ENCODE data around the gene DGAT2.

DGAT2 gene

GRCh38 chr11:75781296-75781695 lies 12.7 kb downstream of the DGAT2 start:
- no peak for DNase-seq

- DNase-seq = no peak
These were observed 13.3 kb downstream of the DGAT2 start for GRCh38 chr11:75781831-75782230.

- DNase-seq = no peak
These were observed 14.1 kb downstream of the DGAT2 start for GRCh38 chr11:75782540-75783263.

GRCh38 chr11:75783416-75784084 lies 15.0 kb downstream of the DGAT2 start:
- no peak for DNase-seq

- DNase-seq = no peak
These were observed 15.5 kb downstream of the DGAT2 start for GRCh38 chr11:75784085-75784478.

- no peak for DNase-seq
These were observed 15.9 kb downstream of the DGAT2 start for GRCh38 chr11:75784506-75784905.

GRCh38 chr11:75785187-75785586 lies 16.6 kb downstream of the DGAT2 start:
- no peak for DNase-seq

- no peak for DNase-seq
These were observed 17.6 kb downstream of the DGAT2 start for GRCh38 chr11:75786101-75786736.

- DNase-seq = no peak
These were observed 20.9 kb downstream of the DGAT2 start for GRCh38 chr11:75789521-75789920.

- DNase-seq = no peak
These were observed 22.4 kb downstream of the DGAT2 start for GRCh38 chr11:75790986-75791385.

GRCh38 chr11:75792127-75792731 lies 23.7 kb downstream of the DGAT2 start:
- no peak for DNase-seq

- no peak for DNase-seq
These were observed 24.6 kb downstream of the DGAT2 start for GRCh38 chr11:75792997-75793800.

- no peak for DNase-seq
These were observed 25.4 kb downstream of the DGAT2 start for GRCh38 chr11:75793966-75794365.

- no peak for DNase-seq
These were observed 26.9 kb downstream of the DGAT2 start for GRCh38 chr11:75795276-75796090.

GRCh38 chr11:75796091-75796435 lies 27.5 kb downstream of the DGAT2 start:
- no peak for DNase-seq

- no peak for DNase-seq
These were observed 28.5 kb downstream of the DGAT2 start for GRCh38 chr11:75797116-75797515.

- DNase-seq = no peak
These were observed 29.2 kb downstream of the DGAT2 start for GRCh38 chr11:75797792-75798191.

- DNase-seq = no peak
These were observed 31.6 kb downstream of the DGAT2 start for GRCh38 chr11:75800136-75800675.

- DNase-seq = no peak
These were observed 32.3 kb downstream of the DGAT2 start for GRCh38 chr11:75800728-75801361.

GRCh38 chr11:75801362-75802020 lies 32.9 kb downstream of the DGAT2 start:
- DNase-seq = no peak

Data from CD4-positive, alpha-beta T cell treated with Interleukin-6 for 4 hours (primary cell).